ENCODE results near the gene TPM4. TPM values are rescaled to one million over a fixed set of nuclear protein-coding genes. Genes with fewer than 3 reads are reported as not detected.

TPM4 gene
- total and polyA plus RNA-seq, 2 of the 8 experiments (the other 6 are each of a cell fraction or from before 2014, with no cell fraction given): 160 to 359 TPM

GRCh38 chr19:16111909-16112752, 35.8 kb downstream of the TPM4 start (continued):
- TF ChIP-seq E2F6 (IDR thresholded peaks at IDR 0.05): no peak
- no peak for TF ChIP-seq NRF1 (IDR thresholded peaks at IDR 0.05; ENCODE audit: low read depth, low read length)
- TF ChIP-seq SIN3A (conservative IDR thresholded peaks at IDR 0.05 in 1 of 2, IDR thresholded peaks at IDR 0.05 in 1 of 2; ENCODE audit: low read depth in 1 of 2, low read length in 2 of 2): peak in 1 of 2 experiments; percentile 9; a peak in 1 of 4 replicates
- no peak for TF ChIP-seq BRCA1 (IDR thresholded peaks at IDR 0.05; ENCODE audit: low read depth, low read length)
- TF ChIP-seq SP1 (IDR thresholded peaks at IDR 0.05; ENCODE audit: low read depth, low read length): no peak
- TF ChIP-seq JUND (IDR thresholded peaks at IDR 0.05; ENCODE audit: low read length): no peak
- peak; percentile 62 for TF ChIP-seq TAF7 (optimal IDR thresholded peaks at IDR 0.05; ENCODE audit: borderline replicate concordance, low read depth, low read length)
- TF ChIP-seq YY1 (IDR thresholded peaks at IDR 0.05; ENCODE audit: low read depth, low read length): no peak
- TF ChIP-seq POLR2A (IDR thresholded peaks at IDR 0.05; ENCODE audit: control extremely low read depth in 1 of 2, low read depth in 2 of 2, low read length in 2 of 2): no peak; a peak in 1 of 3 replicates
- TF ChIP-seq RFX5 (IDR thresholded peaks at IDR 0.05; ENCODE audit: borderline replicate concordance, low read depth, low read length): no peak
- TF ChIP-seq EP300 (IDR thresholded peaks at IDR 0.05; ENCODE audit: borderline replicate concordance in 1 of 2, low read depth in 2 of 2, low read length in 2 of 2): no peak
- peak; percentile 71; the same call in 1 of the 2 replicates for TF ChIP-seq KDM1A (IDR thresholded peaks at IDR 0.05; ENCODE audit: borderline replicate concordance, low read length)
- no peak for TF ChIP-seq EGR1 (IDR thresholded peaks at IDR 0.05; ENCODE audit: borderline replicate concordance, low read depth, low read length)
- TF ChIP-seq RAD21 (IDR thresholded peaks at IDR 0.05 in 1 of 2, conservative IDR thresholded peaks at IDR 0.05 in 1 of 2; ENCODE audit: low read depth in 2 of 2, low read length in 2 of 2): no peak
- TF ChIP-seq SP2 (IDR thresholded peaks at IDR 0.05; ENCODE audit: low read length): no peak
- TF ChIP-seq TAF1 (IDR thresholded peaks at IDR 0.05; ENCODE audit: low read depth, low read length): peak; percentile 71
- no peak for TF ChIP-seq CEBPB (IDR thresholded peaks at IDR 0.05; ENCODE audit: low read depth, low read length)
- TF ChIP-seq ASH2L (IDR thresholded peaks at IDR 0.05; ENCODE audit: low read length): no peak
- no peak for TF ChIP-seq ATF2 (IDR thresholded peaks at IDR 0.05; ENCODE audit: low read length)
